Endothelial cell of umbilical vein (primary cell): ENCODE measurements around the gene PSMA3. TPM values are rescaled to one million over a fixed set of nuclear protein-coding genes. Genes with fewer than 3 reads are reported as not detected.
A peak's percentile ranks its signal among the peaks of the same experiment; 100 is the strongest.

Experiments used
- Bru-seq: library from RNA; stranded (reverse); fragments of 400-500 nt; gene quantifications from one replicate; lab custom pipeline; 2021; lab: Mats Ljungman, UMichigan
- BruChase-seq, 2 experiments: library from RNA; stranded (reverse); fragments of 400-500 nt; gene quantifications; one replicate each; lab custom pipeline; 2021; lab: Mats Ljungman, UMichigan
- BruUV-seq: library from RNA; stranded (reverse); fragments of 400-500 nt; replicated peaks from 2 replicates; lab custom pipeline; 2021; lab: Mats Ljungman, UMichigan
- CTCF ChIA-PET: fragments of 300-600, 350-600 bp; sonication (Branson Sonifier 250); formaldehyde crosslinking; loops from one replicate; lab custom pipeline; 2021; ENCODE audit warnings: antibody characterized with exemption, inconsistent platforms; lab: Charles Lee
- POLR2A ChIA-PET: fragments of 300-600, 350-600 bp; sonication (Branson Sonifier 250); formaldehyde crosslinking; loops from one replicate; lab custom pipeline; 2021; ENCODE audit warnings: antibody characterized with exemption, inconsistent platforms; lab: Charles Lee
- DNase-seq: peaks from one replicate; pipeline ENCODE4 v3.0.0-alpha.2; 2011; ENCODE audit warnings: low read depth, low spot score
- FAIRE-seq: peaks from 2 replicates; lab custom pipeline; 2011; peaks lifted over from hg19 to GRCh38; lab: Jason Lieb, UNC
- H2AFZ ChIP-seq: 2 replicates; pipeline ENCODE4 v1.6.0; 2012; ENCODE audit warnings: low read depth, low read length, control low read depth, inconsistent platforms
- H3K27ac ChIP-seq: 2 replicates; pipeline ENCODE4 v1.5.1; 2011; ENCODE audit warnings: low read depth, mild to moderate bottlenecking, control low read depth, low read length, moderate library complexity; ENCODE audit not compliant: insufficient read depth
- H3K27me3 ChIP-seq, 2 experiments: 2 replicates each; pipeline versions ENCODE4 v1.6.0 to v1.6.1; 2011; ENCODE audit warnings: low read length in 2 of 2, mixed read lengths in 1 of 2; ENCODE audit not compliant: control insufficient read depth in 2 of 2, insufficient read depth in 2 of 2
- H3K36me3 ChIP-seq, 2 experiments: 2 replicates in 1 of 2; 3 replicates in 1 of 2; pipeline ENCODE4 v1.5.1; 2011; ENCODE audit warnings: low read length in 2 of 2, mild to moderate bottlenecking in 1 of 2, moderate library complexity in 1 of 2; ENCODE audit not compliant: control insufficient read depth in 2 of 2, insufficient read depth in 2 of 2; ENCODE audit errors: extremely low read depth in 1 of 2
- H3K4me1 ChIP-seq: 3 replicates; pipeline ENCODE4 v1.5.1; 2011; ENCODE audit warnings: mild to moderate bottlenecking, low read length; ENCODE audit not compliant: control insufficient read depth, insufficient read depth; ENCODE audit errors: extremely low read depth
- H3K4me2 ChIP-seq: 2 replicates; pipeline ENCODE4 v1.6.1; 2011; ENCODE audit warnings: low read length, control low read depth, mixed read lengths; ENCODE audit not compliant: insufficient read depth
- H3K4me3 ChIP-seq, 3 experiments: fragments of 200-600 bp in 1 of 3; sonication (generic), shearing (Covaris generic) in 1 of 3; replicated peaks in 1 of 3; 2 replicates each; pipeline ENCODE4 v1.5.1; 2011 to 2016; ENCODE audit warnings: control low read depth in 3 of 3, low read length in 3 of 3, mild to moderate bottlenecking in 2 of 3, inconsistent platforms in 1 of 3, low read depth in 1 of 3, moderate library complexity in 1 of 3; ENCODE audit not compliant: insufficient read depth in 1 of 3
- H3K79me2 ChIP-seq: 2 replicates; pipeline ENCODE4 v1.6.0; 2012; ENCODE audit warnings: low read length, inconsistent platforms; ENCODE audit not compliant: control insufficient read depth, insufficient read depth
- H3K9ac ChIP-seq: replicated peaks from 2 replicates; pipeline ENCODE3; 2011; ENCODE audit warnings: low read length, control low read depth; ENCODE audit not compliant: insufficient read depth; ENCODE audit errors: extremely low read depth
- H3K9me1 ChIP-seq: replicated peaks from 3 replicates; pipeline ENCODE4 v1.6.0; 2011; ENCODE audit warnings: mild to moderate bottlenecking, low read length; ENCODE audit not compliant: control insufficient read depth, insufficient read depth; ENCODE audit errors: extremely low read depth
- H3K9me3 ChIP-seq: replicated peaks from 2 replicates; pipeline ENCODE4 v1.5.1; 2012; ENCODE audit warnings: low read length, inconsistent platforms; ENCODE audit not compliant: control insufficient read depth, insufficient read depth
- H4K20me1 ChIP-seq: replicated peaks from 2 replicates; pipeline ENCODE3; 2011; ENCODE audit warnings: mild to moderate bottlenecking, low read length; ENCODE audit not compliant: control insufficient read depth, insufficient read depth; ENCODE audit errors: extremely low read depth
- CTCF ChIP-seq, 2 donors: IDR thresholded peaks; 1 replicate in 1 of 2; 2 replicates in 1 of 2; pipeline ENCODE4 v1.5.1; 2011; ENCODE audit warnings: low read length in 2 of 2, mild to moderate bottlenecking in 2 of 2, moderate library complexity in 2 of 2, control low read depth in 1 of 2, inconsistent platforms in 1 of 2, low read depth in 1 of 2; ENCODE audit not compliant: insufficient read depth in 1 of 2; ENCODE audit errors: extremely low read depth in 1 of 2
- EZH2 ChIP-seq: IDR thresholded peaks from 2 replicates; pipeline ENCODE4 v1.6.1; 2012; ENCODE audit warnings: borderline replicate concordance, low read depth, mild to moderate bottlenecking, moderate library complexity, low read length, inconsistent platforms; ENCODE audit not compliant: severe bottlenecking
- FOS ChIP-seq: IDR thresholded peaks from 2 replicates; pipeline ENCODE4 v1.6.1; 2011; ENCODE audit warnings: mild to moderate bottlenecking, low read length, moderate library complexity, borderline replicate concordance; ENCODE audit not compliant: insufficient read depth
- GATA2 ChIP-seq: IDR thresholded peaks from 2 replicates; pipeline ENCODE4 v1.7.0; 2011; ENCODE audit warnings: low read depth, mild to moderate bottlenecking, moderate library complexity, mixed read lengths, low read length; ENCODE audit not compliant: insufficient read length, insufficient read depth
- JUN ChIP-seq: IDR thresholded peaks from 2 replicates; pipeline ENCODE4 v1.6.1; 2011; ENCODE audit warnings: borderline replicate concordance, low read depth; ENCODE audit not compliant: insufficient read length, insufficient read depth
- MYC ChIP-seq: IDR thresholded peaks from one replicate; pipeline ENCODE4 v1.6.1; 2011; ENCODE audit warnings: mild to moderate bottlenecking, low read depth, low read length
- POLR2A ChIP-seq: IDR thresholded peaks from 2 replicates; pipeline ENCODE4 v1.6.1; 2012; ENCODE audit warnings: low read depth, mild to moderate bottlenecking, control low read depth, low read length
- POLR2AphosphoS5 ChIP-seq: IDR thresholded peaks from 2 replicates; pipeline ENCODE4 v1.6.1; 2012; ENCODE audit warnings: low read depth, mild to moderate bottlenecking, control low read depth, low read length, moderate library complexity; ENCODE audit not compliant: insufficient read depth
- dilution Hi-C: fragments of 300-500 bp; cut with MboI; formaldehyde crosslinking; loops from one replicate; pipeline ENCODE4 v1.15.0; 2019; ENCODE audit warnings: low sequenced_read_pairs; ENCODE audit not compliant: extremely low pct_ligation_motif_present
- intact Hi-C: fragments of 100-400 bp; cut with micrococcal nuclease; formaldehyde crosslinking; loops from one replicate; pipeline ENCODE4 v1.10.0; 2022
- long read RNA-seq: library from polyadenylated mRNA; stranded (forward); transcript quantifications from one replicate; pipeline ENCODE4 v2.0.0, GENCODE V29; 2021
- polyA minus RNA-seq, 3 experiments: library from RNA; depleted of rRNA, polyadenylated mRNA; stranded (reverse); fragments of >200 nt; gene quantifications; 1 replicate in 1 of 3; 2 replicates in 2 of 3; pipeline ENCODE4 v1.2.3, GENCODE V29; 2011
- polyA plus RNA-seq, 4 experiments: library from polyadenylated mRNA; depleted of rRNA in 3 of 4; stranded (reverse) in 3 of 4; unstranded in 1 of 4; fragments of >200 nt; gene quantifications; 2 replicates each; pipeline versions ENCODE4 v1.2.1 to v1.2.3, GENCODE V29; 2011 to 2012; ENCODE audit warnings: missing spikeins in 1 of 4
- total RNA-seq: library from RNA; stranded (reverse); gene quantifications from 2 replicates; pipeline ENCODE4 v1.2.3, GENCODE V29; 2021
- TF ChIP-seq, protein P1 (sequence below): IDR thresholded peaks from 2 replicates; pipeline ENCODE4 v1.6.1; 2011; ENCODE audit not compliant: insufficient read depth, insufficient read length

The PSMA3 gene
- total RNA-seq (228 and 240 TPM in 2 replicates), polyA plus RNA-seq (274 and 297 TPM in 2 replicates), polyA minus RNA-seq (190 and 204 TPM in 2 replicates), Bru-seq, nascent RNA (percentile 93 among the genes with signal in this experiment), BruChase-seq, experiment 1, labeled RNA remaining after a 6-hour chase (percentile 88 among the genes with signal in this experiment), BruChase-seq, experiment 2, labeled RNA remaining after a 2-hour chase (percentile 80 among the genes with signal in this experiment)
- 258 and 315 TPM in 2 replicates for polyA plus RNA-seq (2011; cell fraction: cytosol; rRNA removed)
- polyA plus RNA-seq (2011; cell fraction: nucleus; rRNA removed), result 142 and 181 TPM in 2 replicates
- 139 and 245 TPM in 2 replicates for polyA plus RNA-seq (2012)
- 83.9 TPM for polyA minus RNA-seq (2011; cell fraction: cytosol; rRNA and poly(A)+ RNA removed)
- polyA minus RNA-seq (2011; cell fraction: nucleus; rRNA and poly(A)+ RNA removed), result 56.6 and 86.0 TPM in 2 replicates
- long read RNA-seq, transcript PSMA3-201 (11 exons, 970 nt), result major isoform, 523 of 713 reads
- long read RNA-seq, partial matches to known transcripts, result 15 of 713 reads
- long read RNA-seq, other reads (novel, unspliced or antisense), result 170 of 713 reads

- H2AFZ ChIP-seq, result peak within 1 kb of the TSS; percentile 73
- no peaks in the 10 kb centered on the region for H4K20me1 ChIP-seq
- peak within 1 kb of the TSS; percentile 97 for H3K9ac ChIP-seq
- DNase-seq, result peak; percentile 98
- peak within 1 kb of the TSS; percentile 77 to 98 (median 85) for H3K4me3 ChIP-seq
- H3K4me1 ChIP-seq, result peaks cover 22% of the 10 kb centered on the region
- no peaks in the 10 kb centered on the region for H3K27me3 ChIP-seq
- peak; percentile 92 for FAIRE-seq
- POLR2A ChIA-PET, result interaction anchor here (0.5 to 1.2 kb wide), 6 partner anchors 10 to 1919 kb away, joined by 3 to 9 read pairs (median 4); partner anchors contain the start of genes ACTR10, ARID4A, KIAA0586 and TIMM9
- peak within 1 kb of the TSS; percentile 93 for H3K27ac ChIP-seq
- BruUV-seq, result TSS peak; percentile 69
- intact Hi-C loops (loop anchor here (1.0 to 5.0 kb wide), 5 partner anchors 44 to 977 kb away; partner anchors contain the start of genes ACTR10, AP5M1, ARID4A and EXOC5), dilution Hi-C loops (no loop called here)
- H3K4me2 ChIP-seq, result peak within 1 kb of the TSS; percentile 92
- no peaks in the 10 kb centered on the region for H3K9me3 ChIP-seq
- no peak for TF ChIP-seq POLR2AphosphoS5
- TF ChIP-seq POLR2A, result peak; percentile 95
- H3K79me2 ChIP-seq, result peaks cover 51% of the 10 kb centered on the region
- H3K9me1 ChIP-seq, result no peaks in the 10 kb centered on the region
- CTCF ChIA-PET, result interaction anchor here (1.3 to 1.4 kb wide), 3 partner anchors 9 to 137 kb away, joined by 3 read pairs; no protein-coding TSS in a partner anchor
- H3K36me3 ChIP-seq, result peaks cover 4 to 5% of the 10 kb centered on the region in 2 experiments
Observed at GRCh38 chr14:58244556-58245387, at the start of gene PSMA3. TSS of gene PSMA3 (plus strand) at chr14:58244843. CDS start at chr14:58244921, 78 bp downstream.

DNA sequence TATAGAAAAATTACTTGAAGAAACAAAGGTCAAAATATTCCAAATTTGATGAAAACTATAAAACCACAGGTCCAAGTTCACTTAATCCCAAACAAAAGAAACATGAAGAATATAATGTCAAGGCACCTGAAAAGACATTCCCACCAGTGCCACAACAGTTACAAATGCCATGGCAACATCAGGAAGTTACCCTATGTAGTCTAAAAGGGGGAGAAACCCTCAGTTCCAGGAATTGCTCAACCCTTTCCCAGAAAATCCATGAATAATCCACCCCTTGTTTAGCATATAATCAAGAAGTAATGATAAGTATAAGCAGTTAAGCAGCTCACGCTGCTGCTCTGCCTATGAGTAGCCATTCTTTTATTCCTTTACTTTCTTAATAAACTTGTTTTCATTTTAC, 48.4 kb upstream of the PSMA3 start:
- Histone ChIP-seq H3K9me3 (no peaks in the 10 kb centered on the region), H3K27me3 (peaks cover 16 to 21% of the 10 kb centered on the region in 2 experiments), H3K79me2 (peaks cover 12% of the 10 kb centered on the region), H3K27ac (no peak overlapping the region), H3K4me1 (peaks cover 12% of the 10 kb centered on the region), H4K20me1 (no peaks in the 10 kb centered on the region), H3K9ac (no peak overlapping the region), H3K4me3 (no peak overlapping the region), H2AFZ (no peak overlapping the region), H3K9me1 (no peaks in the 10 kb centered on the region), H3K36me3 (no peaks in the 10 kb centered on the region), H3K4me2 (no peak overlapping the region)
- CTCF ChIA-PET, result interaction anchor here (0.6 kb wide), 1 partner anchor 79 kb away, joined by 3 read pairs; no protein-coding TSS in a partner anchor
- POLR2A ChIA-PET, result no interaction called here
- intact Hi-C loops (no loop called here), dilution Hi-C loops (no loop called here)
- no TSS peak for BruUV-seq
- FAIRE-seq (no peak), DNase-seq (no peak)
- TF ChIP-seq EZH2, result no peak
- TF ChIP-seq GATA2, result no peak
- TF ChIP-seq POLR2A, result no peak
- TF ChIP-seq FOS, result no peak
- TF ChIP-seq POLR2AphosphoS5, result no peak
- no peak for TF ChIP-seq JUN
- TF ChIP-seq, protein P1, sequence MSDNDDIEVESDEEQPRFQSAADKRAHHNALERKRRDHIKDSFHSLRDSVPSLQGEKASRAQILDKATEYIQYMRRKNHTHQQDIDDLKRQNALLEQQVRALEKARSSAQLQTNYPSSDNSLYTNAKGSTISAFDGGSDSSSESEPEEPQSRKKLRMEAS, result no peak
- no peak for TF ChIP-seq MYC
- TF ChIP-seq CTCF (IDR thresholded peaks at IDR 0.05; ENCODE audit: extremely low read depth in 1 of 2, insufficient read depth in 1 of 2, low read depth in 1 of 2, low read length in 2 of 2), result no peak
